Progenitor cell of endocrine pancreas (in vitro differentiated cells): ENCODE results near the gene CHCHD2. TPM values are rescaled to one million over a fixed set of nuclear protein-coding genes. Genes with fewer than 3 reads are reported as not detected.
"Not testable (repeated sequence)": the region's sequence is repeated elsewhere in the genome, so short reads cannot be mapped to it uniquely, and the experiment has no call there.

ENCODE experiments used
- DNase-seq: peaks from one replicate; pipeline ENCODE4 v3.0.0; 2021; ENCODE audit warnings: low spot score; ENCODE audit not compliant: unreplicated experiment
- H3K27ac Mint-ChIP-seq: 2 replicates; pipeline ENCODE4 v1.8.0; 2021; ENCODE audit warnings: mild to moderate bottlenecking, moderate library complexity, mixed read lengths
- H3K27me3 Mint-ChIP-seq: 2 replicates; pipeline ENCODE4 v1.8.0; 2021; ENCODE audit warnings: mixed read lengths
- H3K36me3 Mint-ChIP-seq: 2 replicates; pipeline ENCODE4 v1.8.0; 2022; ENCODE audit warnings: mixed read lengths; ENCODE audit not compliant: insufficient read depth
- H3K4me1 Mint-ChIP-seq: 2 replicates; pipeline ENCODE4 v1.8.0; 2021; ENCODE audit warnings: low read depth, mixed read lengths
- H3K4me3 Mint-ChIP-seq: 2 replicates; pipeline ENCODE4 v1.8.0; 2021; ENCODE audit warnings: low read depth, mild to moderate bottlenecking, moderate library complexity, mixed read lengths
- H3K9me3 Mint-ChIP-seq: 2 replicates; pipeline ENCODE4 v1.8.0; 2021; ENCODE audit warnings: low read depth, mixed read lengths
- long read RNA-seq: library from polyadenylated mRNA; unstranded; transcript quantifications from one replicate; pipeline ENCODE4 v2.0.0, GENCODE V29; 2020
- total RNA-seq: library from RNA; stranded (reverse); gene quantifications from 2 replicates; pipeline ENCODE4 v1.2.1, GENCODE V29; 2021
- TF ChIP-seq, protein P1 (sequence below): fragments of 200-600 bp; sonication (generic); IDR thresholded peaks from one replicate; pipeline ENCODE4 v1.5.0; 2021; ENCODE audit warnings: antibody characterized with exemption, mild to moderate bottlenecking; ENCODE audit not compliant: unreplicated experiment

Gene CHCHD2, protein sequence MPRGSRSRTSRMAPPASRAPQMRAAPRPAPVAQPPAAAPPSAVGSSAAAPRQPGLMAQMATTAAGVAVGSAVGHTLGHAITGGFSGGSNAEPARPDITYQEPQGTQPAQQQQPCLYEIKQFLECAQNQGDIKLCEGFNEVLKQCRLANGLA
- 137 TPM in 2 replicates for total RNA-seq
- long read RNA-seq, transcript CHCHD2-201 (4 exons, 901 nt): major isoform, 65 of 69 reads
- long read RNA-seq, partial matches to known transcripts: 0 of 69 reads
- long read RNA-seq, other reads (novel, unspliced or antisense): 3 of 69 reads

DNA sequence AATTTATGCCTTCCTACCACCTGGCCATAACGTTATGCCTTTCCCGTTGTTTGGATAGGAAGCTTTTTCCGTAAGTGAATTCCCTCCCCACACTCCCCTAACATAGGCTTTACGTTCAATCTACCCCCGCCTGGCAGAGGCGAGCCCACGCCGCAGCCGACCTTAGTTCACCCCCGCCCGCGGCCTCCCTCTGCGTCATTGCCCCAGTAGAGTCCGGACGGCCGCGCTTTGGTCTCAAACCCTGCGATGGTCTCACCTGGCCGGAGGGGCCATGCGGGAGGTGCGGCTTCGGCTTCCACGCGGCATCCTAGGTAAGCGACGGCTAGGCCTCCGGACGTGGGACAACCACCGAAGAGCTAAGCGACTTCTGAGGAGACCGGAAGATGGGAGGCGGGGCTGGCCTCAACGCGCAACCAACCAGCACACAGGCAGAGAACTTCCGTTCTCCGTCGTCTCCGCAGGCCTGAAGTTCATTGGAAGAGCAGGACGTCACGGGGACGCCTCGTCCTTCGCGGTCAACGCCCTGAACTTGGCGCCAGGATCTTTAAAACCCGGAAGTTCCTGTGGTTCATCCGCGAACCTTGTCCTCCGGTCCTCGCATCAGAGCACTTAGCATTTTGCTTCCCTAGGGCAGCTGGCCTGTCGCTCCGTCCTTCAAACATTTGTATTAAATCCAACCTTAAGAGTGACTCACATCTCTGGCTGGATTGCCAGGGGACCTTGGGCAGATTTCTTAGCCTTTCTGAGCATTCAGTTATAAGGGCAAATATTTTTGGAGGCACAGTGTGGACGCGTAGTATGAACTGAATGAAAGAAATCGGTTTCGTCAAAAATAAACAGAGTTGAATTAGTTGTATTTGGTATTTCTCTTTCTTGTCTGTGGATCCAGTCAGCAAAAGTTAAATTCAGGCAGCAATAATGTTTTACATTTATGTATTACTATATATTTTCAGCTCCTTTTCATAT lies at the start of gene CHCHD2:
Gene CHCHD2, minus strand, starts transcription at position 369 of the 966 bp plus-strand sequence. Its CDS starts 63 bp downstream, at position 306.
- Mint-ChIP-seq H3K36me3 (peaks cover 3% of the 10 kb centered on the region), H3K4me3 (peak within 1 kb of the TSS; percentile 93), H3K27ac (peak within 1 kb of the TSS; percentile 97), H3K27me3 (no peaks in the 10 kb centered on the region), H3K4me1 (peaks cover 2% of the 10 kb centered on the region), H3K9me3 (peaks cover 13% of the 10 kb centered on the region)
- TF ChIP-seq, protein P1, sequence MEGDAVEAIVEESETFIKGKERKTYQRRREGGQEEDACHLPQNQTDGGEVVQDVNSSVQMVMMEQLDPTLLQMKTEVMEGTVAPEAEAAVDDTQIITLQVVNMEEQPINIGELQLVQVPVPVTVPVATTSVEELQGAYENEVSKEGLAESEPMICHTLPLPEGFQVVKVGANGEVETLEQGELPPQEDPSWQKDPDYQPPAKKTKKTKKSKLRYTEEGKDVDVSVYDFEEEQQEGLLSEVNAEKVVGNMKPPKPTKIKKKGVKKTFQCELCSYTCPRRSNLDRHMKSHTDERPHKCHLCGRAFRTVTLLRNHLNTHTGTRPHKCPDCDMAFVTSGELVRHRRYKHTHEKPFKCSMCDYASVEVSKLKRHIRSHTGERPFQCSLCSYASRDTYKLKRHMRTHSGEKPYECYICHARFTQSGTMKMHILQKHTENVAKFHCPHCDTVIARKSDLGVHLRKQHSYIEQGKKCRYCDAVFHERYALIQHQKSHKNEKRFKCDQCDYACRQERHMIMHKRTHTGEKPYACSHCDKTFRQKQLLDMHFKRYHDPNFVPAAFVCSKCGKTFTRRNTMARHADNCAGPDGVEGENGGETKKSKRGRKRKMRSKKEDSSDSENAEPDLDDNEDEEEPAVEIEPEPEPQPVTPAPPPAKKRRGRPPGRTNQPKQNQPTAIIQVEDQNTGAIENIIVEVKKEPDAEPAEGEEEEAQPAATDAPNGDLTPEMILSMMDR: no peak
- peak; percentile 59 for DNase-seq

DNA sequence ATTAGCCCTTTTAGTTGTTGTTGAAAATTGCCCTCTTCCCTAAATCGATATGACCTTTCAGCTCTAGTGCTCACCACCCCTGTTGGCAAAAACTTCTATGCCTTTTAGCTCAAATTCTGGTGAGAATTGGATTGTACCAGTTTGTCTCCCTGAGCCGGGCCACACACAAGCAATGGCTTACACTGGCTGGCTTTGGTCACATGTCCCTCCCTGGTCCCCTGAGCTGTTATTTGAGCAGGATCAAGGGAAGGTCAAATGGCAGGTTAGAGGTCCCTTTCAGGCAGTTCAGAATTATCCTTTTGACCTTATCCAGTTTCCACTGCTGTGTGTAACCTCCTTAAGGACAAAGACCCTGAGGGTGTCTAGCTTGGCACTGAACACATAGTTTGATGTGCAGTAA lies 24.8 kb upstream of the CHCHD2 start:
- H3K27me3 Mint-ChIP-seq, H3K36me3 Mint-ChIP-seq, H3K4me3 Mint-ChIP-seq, H3K4me1 Mint-ChIP-seq, DNase-seq, H3K27ac Mint-ChIP-seq: not testable (repeated sequence)
- peaks cover 26% of the 10 kb centered on the region for H3K9me3 Mint-ChIP-seq

DNA sequence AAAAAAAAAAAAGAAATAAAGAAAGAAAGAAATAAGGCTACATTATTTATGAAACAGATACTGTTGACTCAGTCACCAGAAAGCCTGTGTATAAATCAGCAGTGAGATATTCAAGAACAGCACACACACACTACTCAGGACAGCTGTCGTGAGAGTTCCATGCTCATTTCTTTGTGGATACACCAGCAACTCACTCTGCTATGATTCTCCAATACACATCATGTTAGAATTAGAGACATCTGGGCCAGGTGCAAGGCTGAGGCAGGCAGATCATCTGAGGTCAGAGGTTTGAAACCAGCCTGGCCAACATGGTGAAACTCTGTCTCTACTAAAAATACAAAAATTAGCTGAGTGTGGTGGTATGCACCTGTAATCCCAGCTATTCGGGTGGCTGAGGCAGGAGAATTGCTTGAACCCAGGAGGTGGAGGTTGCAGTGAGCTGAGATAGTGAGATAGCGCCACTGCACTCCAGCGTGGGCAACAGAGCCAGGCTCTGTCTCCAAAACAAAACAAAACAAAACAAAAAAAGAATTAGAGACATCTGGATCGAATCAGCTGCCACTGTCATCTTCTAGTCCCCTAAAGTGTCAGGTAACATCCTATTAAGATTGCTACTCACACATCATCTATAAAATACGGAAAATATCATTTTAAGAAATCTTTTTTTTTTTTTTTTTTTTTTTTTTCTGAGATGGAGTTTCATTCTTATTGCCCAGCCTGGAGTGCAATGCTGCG lies 21.1 kb upstream of the CHCHD2 start:
- TF ChIP-seq, protein P1: no peak
- Mint-ChIP-seq H3K4me1 (no peaks in the 10 kb centered on the region), H3K4me3 (no peak overlapping the region), H3K27ac (no peak overlapping the region), H3K27me3 (no peaks in the 10 kb centered on the region), H3K36me3 (peaks cover 1% of the 10 kb centered on the region), H3K9me3 (peaks cover 27% of the 10 kb centered on the region)
- no peak for DNase-seq

DNA sequence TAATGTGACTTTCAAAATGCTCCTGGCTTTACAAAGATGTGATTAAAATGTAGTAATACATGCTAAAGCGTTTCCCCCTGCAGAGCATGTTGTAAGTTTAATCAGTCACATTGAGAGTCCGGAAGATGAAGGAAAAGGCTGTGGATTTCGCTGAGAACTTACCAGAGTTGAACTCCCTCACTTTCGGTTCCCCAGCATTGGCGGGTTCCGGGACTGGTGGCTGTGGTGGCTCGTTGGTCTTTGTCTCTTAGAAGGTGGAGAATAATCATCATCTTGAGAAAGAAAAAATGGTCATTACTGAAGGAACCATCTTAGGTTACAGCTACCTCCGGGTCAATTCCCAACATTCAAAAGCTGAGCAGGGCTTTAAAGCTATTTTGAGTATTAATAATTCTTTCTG lies 19.6 kb upstream of the CHCHD2 start:
- TF ChIP-seq, protein P1: no peak
- DNase-seq: no peak
- H3K27ac Mint-ChIP-seq: no peak overlapping the region
- H3K9me3 Mint-ChIP-seq: peaks cover 25% of the 10 kb centered on the region
- peaks cover 1% of the 10 kb centered on the region for H3K36me3 Mint-ChIP-seq
- H3K27me3 Mint-ChIP-seq: no peaks in the 10 kb centered on the region
- H3K4me3 Mint-ChIP-seq: no peak overlapping the region
- H3K4me1 Mint-ChIP-seq: no peaks in the 10 kb centered on the region

DNA sequence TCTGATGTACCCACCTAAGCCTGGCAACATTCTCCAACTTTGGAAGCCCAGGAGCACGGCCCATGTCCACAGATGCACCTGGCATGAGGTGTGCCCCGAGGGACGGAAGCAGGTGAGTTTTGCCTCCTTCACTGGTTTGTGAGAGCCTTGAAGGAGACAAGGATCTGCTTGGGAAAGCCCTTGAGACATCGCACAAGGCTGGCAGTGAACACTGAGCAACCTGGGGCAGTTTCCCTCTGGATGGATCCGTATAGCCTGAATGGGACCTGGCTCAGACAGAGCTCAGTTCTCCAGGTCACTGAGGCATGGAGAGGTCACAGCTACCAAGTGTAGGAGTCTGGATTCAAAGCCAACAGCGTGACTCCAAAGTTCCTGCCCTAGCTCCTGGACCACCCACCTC lies 18.7 kb upstream of the CHCHD2 start:
- Mint-ChIP-seq H3K27me3 (no peaks in the 10 kb centered on the region), H3K36me3 (peaks cover 1% of the 10 kb centered on the region), H3K4me1 (no peaks in the 10 kb centered on the region), H3K9me3 (peaks cover 28% of the 10 kb centered on the region), H3K27ac (no peak overlapping the region), H3K4me3 (no peak overlapping the region)
- TF ChIP-seq, protein P1: no peak
- DNase-seq: no peak
